Activated naive CD8-positive, alpha-beta T cell treated with anti-CD3 and anti-CD28 coated beads, Interleukin-2, amount 10 ng/mL, durations not matched to agents 7 days and 5 days (primary cell): ENCODE data around the gene ARHGAP4. TPM values are rescaled to one million over a fixed set of nuclear protein-coding genes. Genes with fewer than 3 reads are reported as not detected.
A peak's percentile ranks its signal among the peaks of the same experiment; 100 is the strongest.

Experiments used
- ATAC-seq: fragments of 150-1000 bp; cut with Tn5 transposase; one replicate; pipeline ENCODE4 v1.10.0; 2021; ENCODE audit warnings: low read depth, moderate library complexity
- POLR2A ChIA-PET: fragments of 350-600 bp; sonication (Branson Sonifier 250); formaldehyde crosslinking; loops from one replicate; lab custom pipeline; 2021; ENCODE audit warnings: antibody characterized with exemption; lab: Charles Lee
- DNase-seq: peaks from one replicate; pipeline ENCODE4 v3.0.0; 2021
- H3K27ac Mint-ChIP-seq: one replicate; pipeline ENCODE4 v1.8.0; 2022; ENCODE audit warnings: mild to moderate bottlenecking, mixed read lengths
- H3K27me3 Mint-ChIP-seq: one replicate; pipeline ENCODE4 v1.8.0; 2022; ENCODE audit warnings: mild to moderate bottlenecking, moderate library complexity, mixed read lengths
- H3K36me3 Mint-ChIP-seq: one replicate; pipeline ENCODE4 v1.8.0; 2021; ENCODE audit warnings: mild to moderate bottlenecking, mixed read lengths
- H3K4me1 Mint-ChIP-seq: one replicate; pipeline ENCODE4 v1.8.0; 2021; ENCODE audit warnings: mixed read lengths
- H3K4me3 Mint-ChIP-seq: one replicate; pipeline ENCODE4 v1.8.0; 2022; ENCODE audit warnings: mild to moderate bottlenecking, moderate library complexity, mixed read lengths
- H3K9me3 Mint-ChIP-seq: one replicate; pipeline ENCODE4 v1.8.0; 2021; ENCODE audit warnings: mixed read lengths
- total RNA-seq, 2 experiments: library from RNA; stranded (reverse); gene quantifications; one replicate each; pipeline ENCODE4 v1.2.3, GENCODE V29; 2021

Gene ARHGAP4
- total RNA-seq, 2 experiments from 2014 or later = 341 to 356 TPM

GRCh38 chrX:153935326-153935851, 9.3 kb upstream of the ARHGAP4 start:
- Mint-ChIP-seq H3K36me3 (peaks cover 5% of the 10 kb centered on the region), H3K4me1 (peaks cover 9% of the 10 kb centered on the region), H3K27ac (peak overlapping the region; percentile 56), H3K4me3 (peak overlapping the region; percentile 64), H3K27me3 (no peaks in the 10 kb centered on the region), H3K9me3 (no peaks in the 10 kb centered on the region)
- ATAC-seq (no peak), DNase-seq (no peak)
- POLR2A ChIA-PET = interaction anchor here (1.1 to 8.7 kb wide), 3 partner anchors 11 to 40 kb away, joined by 3 to 69 read pairs (median 4); partner anchors contain the start of gene ARHGAP4

- H3K36me3 Mint-ChIP-seq = peaks cover 5% of the 10 kb centered on the region
These were observed 8.8 kb upstream of the ARHGAP4 start, which contains the start of gene NAA10 for GRCh38 chrX:153934762-153935325. TSS of gene NAA10 (minus strand) at chrX:153935037. CDS start at chrX:153934904, 133 bp downstream.

DNA sequence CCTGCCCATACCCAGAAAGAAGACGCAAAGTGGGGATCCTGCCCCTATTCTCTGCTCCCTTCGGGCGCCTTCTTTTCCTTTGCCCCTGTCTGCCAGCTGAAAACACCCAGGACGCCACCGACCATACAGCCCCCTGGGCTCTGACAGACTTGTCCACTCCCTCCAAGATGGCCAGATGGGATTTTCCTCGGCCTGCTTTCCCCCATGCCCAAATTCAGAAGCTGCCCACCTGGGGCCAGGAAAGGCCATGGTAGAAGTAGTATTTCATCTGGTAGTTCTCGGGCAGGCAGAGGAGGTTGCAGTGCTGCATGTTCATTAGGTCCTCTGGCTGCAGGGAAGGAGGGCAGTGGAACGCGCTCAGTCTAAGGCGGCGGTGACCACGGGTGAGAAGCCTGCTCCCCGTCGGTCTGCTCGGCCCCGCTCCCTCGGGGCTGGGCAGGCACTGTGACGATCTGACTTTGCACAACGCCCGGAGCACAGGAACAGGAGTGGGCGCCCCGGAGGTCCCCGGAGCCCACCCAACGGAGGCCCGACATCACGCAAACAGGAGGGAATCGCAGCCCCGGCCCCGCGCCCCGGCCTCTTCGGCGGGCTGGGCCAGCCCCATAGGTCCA, 8.2 kb upstream of the ARHGAP4 start:
- ATAC-seq (peak; percentile 12), DNase-seq (no peak)
- POLR2A ChIA-PET = interaction anchor here (0.6 to 8.7 kb wide), 4 partner anchors 10 to 67 kb away, joined by 4 to 69 read pairs (median 4); partner anchors contain the start of gene ARHGAP4
- Mint-ChIP-seq H3K4me1 (peaks cover 11% of the 10 kb centered on the region), H3K27ac (peak overlapping the region; percentile 76), H3K36me3 (peaks cover 5% of the 10 kb centered on the region), H3K9me3 (no peaks in the 10 kb centered on the region), H3K27me3 (no peaks in the 10 kb centered on the region), H3K4me3 (peak overlapping the region; percentile 84)

More at GRCh38 chrX:153934762-153935325, 8.8 kb upstream of the ARHGAP4 start, which contains the start of gene NAA10:
- Mint-ChIP-seq H3K9me3 (no peaks in the 10 kb centered on the region), H3K27me3 (no peaks in the 10 kb centered on the region), H3K4me1 (peaks cover 9% of the 10 kb centered on the region), H3K27ac (peak within 1 kb of the TSS; percentile 76), H3K4me3 (peak within 1 kb of the TSS; percentile 84)
- DNase-seq (peak; percentile 73), ATAC-seq (peak; percentile 82)
- POLR2A ChIA-PET = interaction anchor here (1.1 to 8.7 kb wide), 4 partner anchors 10 to 40 kb away, joined by 3 to 69 read pairs (median 4); partner anchors contain the start of gene ARHGAP4

DNA sequence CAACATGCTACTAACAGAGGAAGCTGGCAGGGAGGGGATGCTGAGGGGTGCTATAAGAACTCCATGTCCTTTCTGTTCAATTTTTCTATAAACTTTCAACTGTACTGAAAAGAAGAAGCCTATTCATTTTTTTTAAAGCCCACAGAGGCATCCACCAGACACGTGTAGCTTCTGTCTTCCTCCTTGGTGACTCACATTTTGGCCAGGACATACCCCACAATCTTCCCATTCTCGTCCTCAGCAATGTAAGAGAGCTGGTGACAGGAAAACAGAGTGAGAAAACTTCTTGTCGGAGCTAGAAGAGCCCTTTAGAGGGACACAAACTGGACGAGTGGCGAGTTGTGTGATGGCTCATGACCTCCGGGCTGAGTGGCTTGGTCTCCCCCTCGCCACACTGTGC, 7.7 kb upstream of the ARHGAP4 start:
- ATAC-seq (no peak), DNase-seq (no peak)
- Mint-ChIP-seq H3K4me3 (peak overlapping the region; percentile 84), H3K36me3 (peaks cover 7% of the 10 kb centered on the region), H3K4me1 (peaks cover 14% of the 10 kb centered on the region), H3K9me3 (no peaks in the 10 kb centered on the region), H3K27me3 (no peaks in the 10 kb centered on the region), H3K27ac (peak overlapping the region; percentile 76)
- POLR2A ChIA-PET = interaction anchor here (0.6 to 8.7 kb wide), 4 partner anchors 10 to 68 kb away, joined by 4 to 69 read pairs (median 4); partner anchors contain the start of gene ARHGAP4

DNA sequence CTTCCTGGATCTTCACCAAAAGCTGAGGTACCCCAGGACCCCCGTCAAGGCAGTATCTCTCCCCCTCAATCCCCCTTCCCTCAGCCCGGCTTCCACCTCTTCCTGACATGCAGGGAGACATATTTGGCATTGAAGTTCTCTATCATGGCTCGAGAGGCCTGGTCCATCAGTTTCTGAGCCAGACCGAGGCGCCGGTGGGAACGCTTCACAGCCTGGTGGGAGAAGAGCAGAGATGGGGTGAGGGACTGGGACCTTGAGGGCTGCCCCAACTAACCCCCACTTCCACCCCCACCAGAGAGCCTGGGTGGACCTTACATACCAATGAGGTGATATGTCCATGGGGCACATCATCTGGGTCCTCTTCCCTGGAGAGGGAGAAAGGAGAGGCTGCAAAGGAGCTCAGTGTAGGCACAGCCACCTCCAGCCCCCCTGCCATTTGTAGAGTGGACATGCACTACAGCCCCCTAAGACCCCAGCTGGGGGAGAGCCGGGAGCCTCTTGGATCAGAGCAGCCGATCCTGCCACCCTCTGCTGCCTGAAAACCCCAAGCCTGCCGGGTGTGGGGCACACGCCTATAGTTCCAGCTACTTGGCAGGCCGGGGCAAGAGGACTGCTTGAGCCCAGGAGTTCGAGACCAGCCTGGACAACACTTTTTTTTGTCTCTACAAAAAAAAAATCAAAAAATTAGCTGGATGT, 6.3 kb upstream of the ARHGAP4 start:
- POLR2A ChIA-PET = interaction anchor here (8.7 kb wide), 1 partner anchor 8 kb away, joined by 69 read pairs; the partner anchor contains the start of gene ARHGAP4
- no peak for DNase-seq
- Mint-ChIP-seq H3K36me3 (peaks cover 9% of the 10 kb centered on the region), H3K27ac (no peak overlapping the region), H3K27me3 (no peaks in the 10 kb centered on the region), H3K4me1 (peaks cover 14% of the 10 kb centered on the region), H3K4me3 (no peak overlapping the region), H3K9me3 (no peaks in the 10 kb centered on the region)
- no peak for ATAC-seq

GRCh38 chrX:153931748-153932147, 5.7 kb upstream of the ARHGAP4 start:
- Mint-ChIP-seq H3K27ac (peak overlapping the region; percentile 62), H3K4me1 (peaks cover 16% of the 10 kb centered on the region), H3K9me3 (no peaks in the 10 kb centered on the region), H3K4me3 (no peak overlapping the region), H3K36me3 (peaks cover 9% of the 10 kb centered on the region), H3K27me3 (no peaks in the 10 kb centered on the region)
- ATAC-seq (no peak), DNase-seq (no peak)
- POLR2A ChIA-PET = no interaction called here

GRCh38 chrX:153931151-153931550, 5.1 kb upstream of the ARHGAP4 start:
- Mint-ChIP-seq H3K27ac (peak overlapping the region; percentile 62), H3K4me3 (no peak overlapping the region), H3K4me1 (peaks cover 15% of the 10 kb centered on the region), H3K36me3 (peaks cover 9% of the 10 kb centered on the region), H3K9me3 (no peaks in the 10 kb centered on the region), H3K27me3 (no peaks in the 10 kb centered on the region)
- no peak for DNase-seq
- no peak for ATAC-seq
- POLR2A ChIA-PET = no interaction called here

DNA sequence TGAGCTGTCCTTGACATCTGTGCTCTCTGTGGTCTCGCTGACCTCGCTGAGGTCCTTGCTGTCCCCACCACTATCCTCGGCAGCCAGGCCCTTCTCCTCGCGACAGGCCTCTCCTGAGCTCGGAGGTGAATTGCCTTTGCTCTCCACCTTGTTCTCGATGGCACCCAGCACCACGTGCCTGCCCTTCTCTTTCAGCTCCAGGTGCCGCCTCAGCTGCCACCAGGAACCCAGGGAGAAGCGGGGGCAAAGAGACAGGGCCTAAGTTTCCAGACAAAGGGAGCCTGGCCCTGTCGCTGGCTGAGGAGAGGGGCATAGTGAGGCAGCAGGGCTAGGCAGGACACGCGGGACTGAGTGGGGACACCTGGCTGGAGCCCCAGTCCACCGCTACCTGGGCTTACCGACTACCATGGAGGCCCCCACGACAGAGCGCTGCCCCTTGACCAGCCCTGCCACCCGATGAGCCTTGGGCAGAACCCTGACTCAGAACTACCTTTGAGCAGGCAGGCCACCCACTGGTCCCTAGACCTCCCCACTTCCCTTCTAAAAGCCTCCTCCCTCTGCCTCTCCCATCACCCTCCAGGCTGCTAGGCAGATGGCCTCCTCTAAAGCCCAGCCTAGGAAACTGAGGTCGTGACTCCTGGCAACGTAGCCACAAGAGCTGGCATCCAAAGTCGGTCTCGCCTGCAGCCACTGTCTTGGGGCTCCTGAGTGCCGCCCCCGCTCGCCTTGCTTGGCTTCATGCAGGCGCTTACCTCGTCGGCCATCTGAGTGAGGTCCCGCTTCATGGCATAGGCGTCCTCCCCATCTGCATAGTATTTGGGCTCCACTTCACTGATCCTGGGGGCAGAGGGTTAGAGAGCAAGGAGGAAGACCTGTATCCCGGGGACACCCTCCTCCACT, 4.2 kb upstream of the ARHGAP4 start:
- Mint-ChIP-seq H3K9me3 (no peaks in the 10 kb centered on the region), H3K36me3 (peaks cover 11% of the 10 kb centered on the region), H3K27ac (peak overlapping the region; percentile 73), H3K4me3 (peak overlapping the region; percentile 32), H3K4me1 (peaks cover 11% of the 10 kb centered on the region), H3K27me3 (no peaks in the 10 kb centered on the region)
- POLR2A ChIA-PET = interaction anchor here (0.7 to 9.1 kb wide), 4 partner anchors 8 to 23 kb away, joined by 3 to 185 read pairs (median 4); partner anchors contain the start of gene RENBP
- ATAC-seq = no peak
- no peak for DNase-seq

DNA sequence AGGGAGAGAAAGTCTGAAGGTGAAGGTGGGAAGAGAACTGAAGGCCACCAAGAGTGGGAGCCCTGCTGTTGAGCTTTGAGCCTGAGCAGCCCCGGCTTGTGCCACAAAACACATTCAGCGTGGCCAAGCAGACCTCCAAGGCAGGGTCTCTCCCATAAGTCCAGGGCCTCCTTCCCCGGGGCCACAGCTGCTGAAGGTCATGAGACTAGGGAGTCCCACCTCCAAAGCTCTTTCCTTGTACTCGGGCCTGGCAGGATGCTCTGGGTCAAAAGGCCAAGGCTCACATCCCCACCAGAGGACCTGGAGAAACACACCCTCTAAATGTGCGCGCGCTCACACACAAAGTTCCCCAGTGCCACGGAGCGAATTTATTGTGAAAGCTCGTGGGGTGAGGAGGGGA, 3.5 kb upstream of the ARHGAP4 start:
- Mint-ChIP-seq H3K9me3 (no peaks in the 10 kb centered on the region), H3K4me3 (peak overlapping the region; percentile 97), H3K4me1 (peaks cover 11% of the 10 kb centered on the region), H3K36me3 (peaks cover 15% of the 10 kb centered on the region), H3K27me3 (no peaks in the 10 kb centered on the region), H3K27ac (peak overlapping the region; percentile 70)
- ATAC-seq (no peak), DNase-seq (no peak)
- POLR2A ChIA-PET = interaction anchor here (0.7 to 9.1 kb wide), 4 partner anchors 9 to 23 kb away, joined by 3 to 185 read pairs (median 4); partner anchors contain the start of gene RENBP

DNA sequence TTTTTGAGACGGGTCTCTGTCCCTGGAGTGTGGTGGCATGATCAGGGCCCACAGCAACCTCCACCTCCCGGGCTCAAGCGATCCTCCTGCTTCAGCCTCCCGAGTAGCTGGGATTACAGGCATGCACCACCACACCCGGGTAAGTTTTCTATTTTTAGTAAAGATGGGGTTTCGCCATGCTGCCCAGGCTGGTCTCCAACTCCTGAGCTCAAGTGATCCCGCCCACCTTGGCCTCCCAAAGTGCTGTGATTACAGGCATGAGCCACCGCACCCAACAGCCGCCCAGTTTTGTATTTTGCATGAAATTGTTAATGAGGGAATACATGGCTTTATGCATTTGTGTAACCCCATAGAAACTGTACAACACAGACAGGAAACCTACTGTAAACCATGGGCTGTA, 2.8 kb upstream of the ARHGAP4 start:
- Mint-ChIP-seq H3K36me3 (peaks cover 19% of the 10 kb centered on the region), H3K4me3 (peak overlapping the region; percentile 97), H3K27ac (peak overlapping the region; percentile 70), H3K27me3 (no peaks in the 10 kb centered on the region), H3K9me3 (no peaks in the 10 kb centered on the region), H3K4me1 (peaks cover 11% of the 10 kb centered on the region)
- POLR2A ChIA-PET = interaction anchor here (1.3 to 9.1 kb wide), 5 partner anchors 19 to 201 kb away, joined by 3 to 185 read pairs (median 10); partner anchors contain the start of genes HCFC1, RENBP and TMEM187
- no peak for ATAC-seq
- DNase-seq = no peak

DNA sequence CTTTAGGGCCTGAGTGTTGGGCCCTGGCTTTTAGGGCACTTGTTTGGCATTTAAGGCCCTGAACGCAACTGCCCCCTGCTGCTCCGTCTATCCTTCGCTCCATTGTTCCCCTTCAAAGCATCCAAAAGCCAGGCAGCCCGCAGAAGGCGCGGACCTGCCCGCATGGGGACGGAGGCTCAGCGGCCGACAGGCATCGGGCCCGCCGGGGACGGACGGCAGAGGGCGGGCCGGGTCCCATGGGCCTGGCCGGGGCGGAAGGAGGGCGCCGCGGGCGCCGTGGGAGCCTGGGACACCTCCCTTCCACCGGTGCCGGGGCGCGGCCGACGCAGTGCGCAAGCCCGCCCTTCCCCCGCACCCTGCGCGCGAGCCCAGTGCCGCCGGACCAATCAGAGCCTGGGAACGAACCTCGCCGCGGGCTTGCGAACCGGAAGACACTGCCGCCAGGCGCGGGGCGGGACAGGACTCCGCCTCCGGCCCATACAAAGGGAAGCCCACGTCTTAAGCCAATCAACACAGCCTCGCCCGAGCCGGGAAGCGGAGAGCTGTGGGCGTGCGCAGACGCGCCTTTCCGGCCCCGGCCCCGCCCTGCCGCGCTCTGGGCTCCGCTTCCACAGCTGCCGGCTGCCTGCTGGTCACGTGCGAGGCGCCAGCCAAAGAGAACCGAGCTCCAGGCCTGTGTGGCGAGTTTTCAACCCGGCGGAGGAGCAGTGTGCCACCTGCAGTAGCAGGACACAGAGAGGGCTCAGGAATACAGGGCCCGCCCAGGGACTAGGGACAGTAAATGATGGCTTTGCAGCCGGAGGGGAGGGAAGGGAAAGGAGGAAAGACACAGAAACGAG, 2.1 kb upstream of the ARHGAP4 start:
- Mint-ChIP-seq H3K9me3 (no peaks in the 10 kb centered on the region), H3K27ac (peak overlapping the region; percentile 98), H3K4me1 (peaks cover 15% of the 10 kb centered on the region), H3K36me3 (peaks cover 23% of the 10 kb centered on the region), H3K4me3 (peak overlapping the region; percentile 97), H3K27me3 (no peaks in the 10 kb centered on the region)
- POLR2A ChIA-PET = interaction anchor here (1.2 to 9.1 kb wide), 10 partner anchors 8 to 202 kb away, joined by 3 to 185 read pairs (median 8); partner anchors contain the start of genes HCFC1, NAA10, RENBP and TMEM187
- DNase-seq = peak; percentile 91
- ATAC-seq = peak; percentile 77
